ENCODE data around the gene MVP. TPM values are rescaled to one million over a fixed set of nuclear protein-coding genes. Genes with fewer than 3 reads are reported as not detected.
"Not testable (repeated sequence)": the region's sequence is repeated elsewhere in the genome, so short reads cannot be mapped to it uniquely, and the experiment has no call there.

The MVP gene
- total and polyA plus RNA-seq, 2 donors, result 49.0 to 165 TPM

DNA sequence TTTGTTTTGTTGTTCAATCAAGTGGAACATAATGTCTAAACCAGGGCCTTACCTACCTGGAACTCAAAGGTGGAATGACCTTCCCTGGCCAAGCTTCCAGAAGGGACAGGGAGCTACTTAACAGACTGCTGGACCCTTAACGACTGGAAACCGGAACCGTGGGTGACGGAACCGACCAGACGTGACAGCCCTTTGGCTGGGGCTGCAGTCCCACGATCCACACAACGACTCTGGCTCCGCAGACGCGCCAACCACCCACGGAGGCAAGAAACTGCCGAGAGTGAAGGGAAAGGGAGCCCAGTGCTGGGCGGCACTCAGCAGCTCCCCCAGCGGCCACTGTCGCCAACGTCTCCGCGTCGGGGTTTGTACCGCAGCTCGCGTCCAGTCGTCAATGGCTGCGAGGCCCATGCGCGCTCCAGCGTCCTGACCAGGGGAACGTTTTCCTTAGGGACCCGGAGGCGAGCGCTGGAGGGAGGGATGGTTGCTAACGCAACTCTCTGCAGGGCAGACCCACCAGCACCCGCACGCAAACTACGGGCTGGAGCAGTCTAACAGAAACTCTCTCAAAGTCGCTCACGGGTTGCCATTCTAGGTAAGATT, 35.3 kb upstream of the MVP start:
- Histone ChIP-seq H3K36me3 (ENCODE audit: control insufficient read depth in 2 of 2, insufficient read depth in 2 of 2, low read length in 1 of 2) (no peaks in the 10 kb centered on the region), H3K9me3 (ENCODE audit: control insufficient read depth in 2 of 2, insufficient read depth in 1 of 2, low read length in 1 of 2) (no peaks in the 10 kb centered on the region), H3K4me3 (ENCODE audit: low read length in 2 of 2) (peak overlapping the region in 1 of 2 donors; percentile 19), H3K27me3 (ENCODE audit: control insufficient read depth in 2 of 2, insufficient read depth in 1 of 2, low read length in 1 of 2) (no peaks in the 10 kb centered on the region), H3K27ac (ENCODE audit: low read depth in 1 of 2, low read length in 1 of 2) (peak overlapping the region in 1 of 2 donors; percentile 55), H3K4me1 (ENCODE audit: control insufficient read depth in 2 of 2, insufficient read depth in 2 of 2, low read length in 2 of 2) (peaks cover 4 to 16% of the 10 kb centered on the region in 2 donors)
- 32% methylated on average over 38 of the region's 38 CpGs for WGBS
- peak in 6 of 9 donors; percentile 39 to 80 (median 67) for DNase-seq (ENCODE audit: low read depth in 6 of 9, low spot score in 9 of 9)

DNA sequence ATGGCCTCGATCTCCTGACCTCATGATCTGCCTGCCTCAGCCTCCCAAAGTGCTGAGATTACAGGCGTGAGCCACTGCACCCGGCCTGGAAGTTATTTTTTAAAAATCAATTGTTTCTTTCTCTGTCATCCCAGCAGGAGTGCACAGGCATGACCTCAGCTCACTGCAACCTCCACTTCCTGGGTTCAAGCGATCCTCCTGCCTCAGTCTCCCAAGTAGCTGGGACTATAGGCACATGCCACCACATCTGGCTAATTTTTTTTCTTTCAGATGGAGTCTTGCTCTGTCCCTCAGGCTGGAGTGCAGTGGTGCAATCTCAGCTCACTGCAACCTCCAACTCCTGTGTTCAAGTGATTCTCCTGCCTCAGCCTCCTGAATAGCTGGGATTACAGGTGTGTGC, 33.1 kb upstream of the MVP start:
- WGBS, result 96% methylated on average over 4 of the region's 4 CpGs
- not testable (repeated sequence) for H3K36me3 ChIP-seq (ENCODE audit: control insufficient read depth in 2 of 2, insufficient read depth in 2 of 2, low read length in 1 of 2); H3K27ac ChIP-seq (ENCODE audit: low read depth in 1 of 2, low read length in 1 of 2); H3K4me3 ChIP-seq (ENCODE audit: low read length in 2 of 2); DNase-seq (ENCODE audit: low read depth in 6 of 9, low spot score in 9 of 9); H3K27me3 ChIP-seq (ENCODE audit: control insufficient read depth in 2 of 2, insufficient read depth in 1 of 2, low read length in 1 of 2); H3K9me3 ChIP-seq (ENCODE audit: control insufficient read depth in 2 of 2, insufficient read depth in 1 of 2, low read length in 1 of 2)
- H3K4me1 ChIP-seq (ENCODE audit: control insufficient read depth in 2 of 2, insufficient read depth in 2 of 2, low read length in 2 of 2), result peaks cover 12 to 29% of the 10 kb centered on the region in 2 donors

DNA sequence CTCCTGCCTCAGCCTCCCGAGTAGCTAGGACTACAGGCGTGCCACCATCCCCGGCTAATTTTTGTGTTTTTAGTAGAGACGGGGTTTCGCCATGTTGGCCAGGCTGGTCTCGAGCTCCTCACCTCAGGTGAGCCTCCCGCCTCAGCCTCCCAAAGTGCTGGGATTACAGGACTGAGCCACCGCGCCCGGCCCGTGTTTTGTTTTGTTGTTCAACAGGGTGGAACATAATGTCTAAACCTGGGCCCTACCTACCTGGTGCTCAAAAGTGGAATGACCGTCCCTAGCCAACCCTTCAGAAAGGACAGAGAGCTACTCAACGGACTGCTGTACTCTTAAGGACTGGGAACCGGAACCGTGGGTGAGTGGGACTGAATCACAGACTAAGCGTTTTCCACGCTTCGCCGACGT, 30.5 kb upstream of the MVP start:
- Histone ChIP-seq H3K9me3 (ENCODE audit: control insufficient read depth in 2 of 2, insufficient read depth in 1 of 2, low read length in 1 of 2) (no peaks in the 10 kb centered on the region), H3K27ac (ENCODE audit: low read depth in 1 of 2, low read length in 1 of 2) (peak overlapping the region; percentile 95 to 97), H3K4me1 (ENCODE audit: control insufficient read depth in 2 of 2, insufficient read depth in 2 of 2, low read length in 2 of 2) (peaks cover 20 to 45% of the 10 kb centered on the region in 2 donors), H3K27me3 (ENCODE audit: control insufficient read depth in 2 of 2, insufficient read depth in 1 of 2, low read length in 1 of 2) (no peaks in the 10 kb centered on the region), H3K36me3 (ENCODE audit: control insufficient read depth in 2 of 2, insufficient read depth in 2 of 2, low read length in 1 of 2) (peaks cover 6 to 18% of the 10 kb centered on the region in 2 donors), H3K4me3 (ENCODE audit: low read length in 2 of 2) (peak overlapping the region; percentile 72 to 77)
- no peak for DNase-seq (ENCODE audit: low read depth in 6 of 9, low spot score in 9 of 9)
- WGBS, result 76% methylated on average over 20 of the region's 20 CpGs

DNA sequence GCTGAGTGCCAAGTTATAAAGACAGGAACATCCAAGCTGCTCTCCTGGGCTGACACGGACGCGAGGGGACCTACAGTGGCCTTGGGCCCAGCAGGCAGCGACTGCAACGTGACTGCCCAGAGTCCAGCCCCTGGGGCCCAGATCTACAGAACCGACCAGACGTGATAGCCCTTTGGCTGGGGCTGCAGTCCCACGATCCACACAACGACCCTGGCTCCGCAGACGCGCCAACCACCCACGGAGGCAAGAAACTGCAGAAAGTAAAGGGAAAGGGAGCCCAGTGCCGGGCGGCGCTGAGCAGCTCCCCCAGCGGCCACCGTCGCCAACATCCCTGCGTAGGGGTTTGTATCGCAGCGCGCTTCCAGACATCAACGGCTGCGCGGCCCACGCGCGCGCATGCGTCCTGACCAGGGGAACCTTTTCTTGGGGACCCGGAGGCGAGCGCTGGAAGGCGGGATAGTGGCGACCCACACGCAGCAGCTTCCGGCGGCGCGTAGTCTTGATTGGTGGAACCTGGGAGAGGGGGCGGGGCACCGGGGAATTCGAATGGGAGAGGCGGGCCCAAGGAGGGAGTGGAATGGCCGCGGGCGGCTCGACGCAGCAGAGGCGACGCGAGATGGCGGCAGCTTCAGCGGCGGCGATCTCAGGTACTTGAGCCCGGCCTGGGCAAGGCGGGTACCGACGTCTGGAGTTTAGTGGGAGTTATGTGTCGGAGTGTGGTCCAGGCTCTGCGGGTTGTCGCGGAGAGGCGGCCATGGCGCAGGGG, 29.9 kb upstream of the MVP start, which contains the start of gene KIF22:
TSS of gene KIF22 (plus strand) at position 569 of the 766 bp plus-strand sequence. CDS start at position 578, 9 bp downstream.
- 3% methylated on average over 67 of the region's 67 CpGs for whole genome bisulfite sequencing
- peak; percentile 98 to 100 (median 99) for DNase-seq (ENCODE audit: low read depth in 6 of 9, low spot score in 9 of 9)
- H3K4me3 ChIP-seq (ENCODE audit: low read length in 2 of 2), result peak within 1 kb of the TSS; percentile 72 to 77
- H3K27me3 ChIP-seq (ENCODE audit: control insufficient read depth in 2 of 2, insufficient read depth in 1 of 2, low read length in 1 of 2), result no peaks in the 10 kb centered on the region
- peaks cover 18 to 44% of the 10 kb centered on the region in 2 donors for H3K4me1 ChIP-seq (ENCODE audit: control insufficient read depth in 2 of 2, insufficient read depth in 2 of 2, low read length in 2 of 2)
- H3K27ac ChIP-seq (ENCODE audit: low read depth in 1 of 2, low read length in 1 of 2), result peak within 1 kb of the TSS; percentile 95 to 97
- H3K9me3 ChIP-seq (ENCODE audit: control insufficient read depth in 2 of 2, insufficient read depth in 1 of 2, low read length in 1 of 2), result no peaks in the 10 kb centered on the region
- H3K36me3 ChIP-seq (ENCODE audit: control insufficient read depth in 2 of 2, insufficient read depth in 2 of 2, low read length in 1 of 2), result peaks cover 6 to 24% of the 10 kb centered on the region in 2 donors

DNA sequence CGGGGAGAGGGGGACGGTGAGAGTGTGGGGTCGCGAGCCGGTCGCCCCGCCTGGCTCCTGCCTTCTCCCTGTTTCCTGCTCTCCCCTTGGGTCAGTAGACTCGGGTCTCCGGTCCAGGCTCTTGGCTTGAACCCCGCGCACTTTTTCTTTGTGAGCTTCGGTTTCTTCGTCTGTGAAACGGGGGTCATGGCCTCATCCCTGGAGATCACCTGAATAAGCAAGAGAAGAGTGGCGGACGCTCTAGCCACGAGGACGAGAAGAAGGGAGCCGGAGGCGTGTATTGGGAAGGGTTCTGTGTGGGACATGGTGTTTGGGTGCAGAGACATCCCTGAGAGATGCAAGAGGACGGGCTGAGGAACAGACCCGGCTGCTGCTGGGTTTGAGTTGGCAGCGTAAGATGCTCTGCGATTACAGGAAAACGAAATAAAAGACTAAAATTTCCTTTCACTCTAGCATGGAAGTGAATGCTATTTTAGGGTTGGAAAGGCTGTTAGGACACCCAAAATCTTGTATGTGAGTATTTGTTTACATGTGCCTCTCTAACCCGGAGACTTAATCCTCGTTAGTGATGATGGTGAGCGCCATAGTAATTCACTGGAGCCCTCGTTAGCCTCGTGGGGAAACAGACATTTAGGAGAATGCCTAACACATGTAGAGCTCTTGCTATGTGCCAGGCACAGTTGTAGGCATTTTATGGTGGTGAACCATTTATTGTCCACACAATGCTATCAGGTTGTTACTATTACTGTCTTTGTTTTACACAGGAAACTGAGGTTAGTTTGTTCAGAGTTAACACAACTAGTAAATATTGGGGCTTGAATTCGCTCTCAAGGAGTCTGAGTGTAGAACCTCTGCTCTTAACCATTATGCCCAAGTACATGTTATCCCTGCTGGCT, 29.1 kb upstream of the MVP start:
- peak overlapping the region; percentile 72 to 77 for H3K4me3 ChIP-seq (ENCODE audit: low read length in 2 of 2)
- peaks cover 6 to 30% of the 10 kb centered on the region in 2 donors for H3K36me3 ChIP-seq (ENCODE audit: control insufficient read depth in 2 of 2, insufficient read depth in 2 of 2, low read length in 1 of 2)
- peak in 1 of 9 donors; percentile 48 for DNase-seq (ENCODE audit: low read depth in 6 of 9, low spot score in 9 of 9)
- peaks cover 18 to 41% of the 10 kb centered on the region in 2 donors for H3K4me1 ChIP-seq (ENCODE audit: control insufficient read depth in 2 of 2, insufficient read depth in 2 of 2, low read length in 2 of 2)
- H3K9me3 ChIP-seq (ENCODE audit: control insufficient read depth in 2 of 2, insufficient read depth in 1 of 2, low read length in 1 of 2), result no peaks in the 10 kb centered on the region
- no peaks in the 10 kb centered on the region for H3K27me3 ChIP-seq (ENCODE audit: control insufficient read depth in 2 of 2, insufficient read depth in 1 of 2, low read length in 1 of 2)
- WGBS, result 2% methylated on average over 31 of the region's 31 CpGs
- peak overlapping the region; percentile 67 to 77 for H3K27ac ChIP-seq (ENCODE audit: low read depth in 1 of 2, low read length in 1 of 2)

DNA sequence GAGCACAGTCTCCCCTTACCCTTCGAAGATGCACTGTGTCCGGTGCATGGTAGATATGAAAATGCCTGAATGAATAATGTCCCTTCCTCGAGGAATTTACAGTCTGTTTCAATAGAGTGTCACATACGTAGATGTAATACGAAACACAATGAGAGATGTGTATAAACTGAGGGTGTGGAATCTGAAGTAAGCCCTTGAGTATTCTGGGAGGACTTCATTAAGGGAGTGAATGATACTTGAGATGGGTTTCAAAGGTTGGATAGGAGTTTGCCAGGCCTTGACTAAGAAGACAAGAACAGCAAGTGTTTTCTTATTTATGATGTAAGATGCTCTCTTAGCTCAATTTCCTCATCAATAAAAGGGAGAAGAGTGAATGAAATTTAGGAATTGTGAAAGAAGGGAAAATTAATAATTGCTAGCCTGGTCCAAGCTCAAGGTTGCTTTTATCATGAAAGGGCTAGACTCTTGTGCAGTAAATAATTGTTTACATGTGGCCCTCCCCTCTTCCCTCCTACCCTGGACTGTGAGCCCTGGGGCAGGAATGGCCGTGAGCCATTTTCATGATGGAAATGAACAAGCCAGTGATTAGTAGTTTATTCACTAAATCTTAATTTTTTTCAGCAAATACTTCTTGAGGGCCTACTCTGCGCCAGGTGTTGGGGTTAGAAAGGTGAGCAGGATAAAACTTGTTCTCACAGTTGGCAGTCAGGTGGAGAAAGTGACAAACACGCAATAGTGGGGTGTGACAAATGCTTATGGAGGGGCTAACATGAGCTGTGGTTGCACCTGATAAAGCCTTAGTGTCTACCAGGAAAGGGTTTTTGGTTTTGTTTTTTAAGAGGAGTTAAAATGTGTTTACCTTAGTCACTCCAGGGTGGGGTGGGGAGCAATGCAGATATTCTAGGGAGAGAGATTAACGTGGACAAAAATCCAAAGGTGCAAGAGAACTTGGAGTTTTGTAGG, 28.1 kb upstream of the MVP start:
- no peak overlapping the region for H3K27ac ChIP-seq (ENCODE audit: low read depth in 1 of 2, low read length in 1 of 2)
- no peaks in the 10 kb centered on the region for H3K27me3 ChIP-seq (ENCODE audit: control insufficient read depth in 2 of 2, insufficient read depth in 1 of 2, low read length in 1 of 2)
- H3K9me3 ChIP-seq (ENCODE audit: control insufficient read depth in 2 of 2, insufficient read depth in 1 of 2, low read length in 1 of 2), result no peaks in the 10 kb centered on the region
- no peak for DNase-seq (ENCODE audit: low read depth in 6 of 9, low spot score in 9 of 9)
- 86% methylated on average over 9 of the region's 9 CpGs for WGBS
- peak overlapping the region; percentile 72 to 77 for H3K4me3 ChIP-seq (ENCODE audit: low read length in 2 of 2)
- peaks cover 16 to 40% of the 10 kb centered on the region in 2 donors for H3K36me3 ChIP-seq (ENCODE audit: control insufficient read depth in 2 of 2, insufficient read depth in 2 of 2, low read length in 1 of 2)
- H3K4me1 ChIP-seq (ENCODE audit: control insufficient read depth in 2 of 2, insufficient read depth in 2 of 2, low read length in 2 of 2), result peaks cover 18 to 41% of the 10 kb centered on the region in 2 donors

DNA sequence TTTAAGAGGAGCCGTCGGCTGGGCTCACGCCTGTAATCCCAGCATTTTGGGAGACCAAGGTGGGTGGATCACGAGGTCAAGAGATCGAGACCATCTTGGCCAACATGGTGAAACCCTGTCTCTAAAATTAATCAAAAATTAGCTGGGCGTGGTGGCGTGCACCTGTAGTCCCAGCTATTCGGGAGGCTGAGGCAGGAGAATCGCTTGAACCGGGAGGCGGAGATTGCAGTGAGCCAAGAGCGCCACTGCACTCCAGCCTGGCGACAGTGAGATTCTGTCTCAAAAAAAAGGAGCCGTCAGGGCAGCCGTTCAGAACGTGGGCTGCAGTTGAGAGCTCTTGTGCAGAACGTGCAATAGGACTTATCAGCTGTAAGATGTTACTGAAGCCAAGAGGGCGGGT, 27.1 kb upstream of the MVP start:
- not testable (repeated sequence) for H3K4me3 ChIP-seq (ENCODE audit: low read length in 2 of 2); DNase-seq (ENCODE audit: low read depth in 6 of 9, low spot score in 9 of 9); H3K27ac ChIP-seq (ENCODE audit: low read depth in 1 of 2, low read length in 1 of 2); H3K9me3 ChIP-seq (ENCODE audit: control insufficient read depth in 2 of 2, insufficient read depth in 1 of 2, low read length in 1 of 2); H3K27me3 ChIP-seq (ENCODE audit: control insufficient read depth in 2 of 2, insufficient read depth in 1 of 2, low read length in 1 of 2)
- H3K36me3 ChIP-seq (ENCODE audit: control insufficient read depth in 2 of 2, insufficient read depth in 2 of 2, low read length in 1 of 2), result peaks cover 26 to 50% of the 10 kb centered on the region in 2 donors
- WGBS, result 98% methylated on average over 18 of the region's 18 CpGs
- H3K4me1 ChIP-seq (ENCODE audit: control insufficient read depth in 2 of 2, insufficient read depth in 2 of 2, low read length in 2 of 2), result peaks cover 18 to 41% of the 10 kb centered on the region in 2 donors

DNA sequence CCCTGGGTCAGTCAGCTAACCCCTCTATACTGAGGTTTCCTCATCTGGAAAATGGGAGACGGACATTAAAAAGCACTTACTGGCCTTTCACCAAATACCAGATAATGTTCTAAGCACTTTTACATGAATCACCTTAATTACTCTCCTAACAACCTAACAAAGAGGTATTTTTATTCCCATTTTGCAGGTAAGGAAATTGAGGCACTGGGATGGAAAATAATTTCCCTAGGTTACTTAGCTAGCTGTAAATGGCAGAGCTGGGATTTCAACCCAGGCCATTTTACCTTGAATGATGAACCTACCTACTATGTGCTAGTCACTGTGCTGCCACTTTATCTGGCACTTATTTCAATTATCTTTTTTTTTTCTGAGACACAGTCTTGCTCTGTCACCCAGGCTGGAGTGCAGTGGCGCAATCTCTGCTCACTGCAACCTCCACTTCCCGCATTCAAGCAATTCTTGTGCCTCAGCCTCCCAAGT, 26.0 kb upstream of the MVP start:
- no peak for DNase-seq (ENCODE audit: low read depth in 6 of 9, low spot score in 9 of 9)
- Histone ChIP-seq H3K4me1 (ENCODE audit: control insufficient read depth in 2 of 2, insufficient read depth in 2 of 2, low read length in 2 of 2) (peaks cover 18 to 41% of the 10 kb centered on the region in 2 donors), H3K27me3 (ENCODE audit: control insufficient read depth in 2 of 2, insufficient read depth in 1 of 2, low read length in 1 of 2) (no peaks in the 10 kb centered on the region), H3K36me3 (ENCODE audit: control insufficient read depth in 2 of 2, insufficient read depth in 2 of 2, low read length in 1 of 2) (peaks cover 37 to 61% of the 10 kb centered on the region in 2 donors), H3K9me3 (ENCODE audit: control insufficient read depth in 2 of 2, insufficient read depth in 1 of 2, low read length in 1 of 2) (no peaks in the 10 kb centered on the region), H3K4me3 (ENCODE audit: low read length in 2 of 2) (no peak overlapping the region), H3K27ac (ENCODE audit: low read depth in 1 of 2, low read length in 1 of 2) (no peak overlapping the region)
- WGBS, result 98% methylated on average over 3 of the region's 3 CpGs
